SK-N-SH (cell line): ENCODE measurements around the gene BMP2K.

Source experiments
- EP300 ChIP-seq, 2 experiments: IDR thresholded peaks; 2 replicates each; pipeline versions ENCODE4 v1.4.0 to v1.6.1; 2012; ENCODE audit warnings: borderline replicate concordance in 1 of 2, low read depth in 1 of 2, low read length in 1 of 2
- EZH2phosphoT487 ChIP-seq: fragments of 200-600 bp; sonication (generic); IDR thresholded peaks from 2 replicates; pipeline ENCODE4 v1.6.1; 2017; ENCODE audit warnings: low read depth, mixed run types, mild to moderate bottlenecking, antibody characterized with exemption, moderate library complexity, borderline replicate concordance
- MEF2A ChIP-seq: IDR thresholded peaks from 2 replicates; pipeline ENCODE4 v1.4.0; 2012; ENCODE audit warnings: low read depth, borderline replicate concordance
- MXI1 ChIP-seq: IDR thresholded peaks from 2 replicates; pipeline ENCODE4 v1.6.1; 2012; ENCODE audit warnings: mild to moderate bottlenecking, low read depth, low read length, improper control_type of control experiment
- POLR2AphosphoS5 ChIP-seq: IDR thresholded peaks from 2 replicates; pipeline ENCODE4 v1.6.1; 2012; ENCODE audit warnings: low read depth, low read length
- RAD21 ChIP-seq: IDR thresholded peaks from 2 replicates; pipeline ENCODE4 v1.6.1; 2012; ENCODE audit warnings: mild to moderate bottlenecking, low read length
- TAF1 ChIP-seq: IDR thresholded peaks from 2 replicates; pipeline ENCODE4 v1.6.1; 2012; ENCODE audit warnings: low read depth, mild to moderate bottlenecking, low read length, moderate library complexity, borderline replicate concordance
- YY1 ChIP-seq: IDR thresholded peaks from 2 replicates; pipeline ENCODE4 v1.4.0; 2012; ENCODE audit warnings: low read depth, mild to moderate bottlenecking
- TF ChIP-seq, protein P1 (sequence below): fragments of 200-600 bp; sonication (generic); IDR thresholded peaks from 2 replicates; pipeline ENCODE4 v1.6.1; 2017; ENCODE audit warnings: antibody characterized with exemption, mild to moderate bottlenecking, moderate library complexity
- TF ChIP-seq, protein P2 (sequence below): IDR thresholded peaks from 2 replicates; pipeline ENCODE4 v1.6.1; 2012; ENCODE audit warnings: mild to moderate bottlenecking, low read depth, low read length, moderate library complexity

DNA sequence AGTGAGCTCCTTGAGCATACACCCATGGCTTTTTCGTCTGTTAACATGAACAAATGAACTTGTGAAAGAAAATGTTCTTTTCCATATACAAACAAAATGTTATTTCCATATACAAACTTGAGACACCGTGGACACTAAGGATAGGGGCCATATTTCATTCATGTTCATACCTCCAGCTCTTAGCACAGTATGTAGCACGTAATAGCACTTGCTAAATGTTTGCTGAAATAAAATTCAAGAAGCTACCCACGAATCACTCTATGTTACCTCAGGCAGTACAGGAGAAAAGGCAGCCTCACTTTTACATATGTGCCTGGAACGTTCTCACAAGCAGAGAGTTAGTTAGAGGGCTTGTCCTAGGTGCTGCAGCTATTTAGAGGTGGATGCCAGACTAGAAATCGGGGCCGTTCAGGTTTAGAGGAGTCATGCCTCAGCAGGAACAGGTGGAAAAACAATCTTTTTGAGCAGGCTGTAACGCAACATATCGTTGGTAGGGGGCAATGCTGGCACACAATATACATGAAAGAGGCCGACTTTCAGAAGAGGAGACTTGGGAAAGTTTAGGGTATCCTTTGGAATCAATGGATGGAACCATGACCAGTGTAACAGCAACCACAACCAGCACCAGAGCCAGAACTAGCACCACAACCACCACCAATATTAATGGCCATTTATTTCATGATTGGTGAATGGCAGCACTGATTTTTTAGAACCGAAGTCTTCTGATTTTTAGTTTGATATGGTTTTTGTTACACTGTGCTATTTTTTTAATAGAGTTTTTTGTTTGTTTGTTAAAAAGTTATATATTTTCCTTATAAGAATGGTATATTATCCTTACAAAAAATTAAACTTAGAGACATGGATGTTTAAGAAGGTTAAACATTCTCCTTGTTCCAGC is 177.9 kb downstream of the BMP2K start:
- no peak for TF ChIP-seq MXI1
- TF ChIP-seq EP300 (IDR thresholded peaks at IDR 0.05; ENCODE audit: borderline replicate concordance in 1 of 2, low read depth in 1 of 2, low read length in 1 of 2): no peak
- TF ChIP-seq, protein P1, sequence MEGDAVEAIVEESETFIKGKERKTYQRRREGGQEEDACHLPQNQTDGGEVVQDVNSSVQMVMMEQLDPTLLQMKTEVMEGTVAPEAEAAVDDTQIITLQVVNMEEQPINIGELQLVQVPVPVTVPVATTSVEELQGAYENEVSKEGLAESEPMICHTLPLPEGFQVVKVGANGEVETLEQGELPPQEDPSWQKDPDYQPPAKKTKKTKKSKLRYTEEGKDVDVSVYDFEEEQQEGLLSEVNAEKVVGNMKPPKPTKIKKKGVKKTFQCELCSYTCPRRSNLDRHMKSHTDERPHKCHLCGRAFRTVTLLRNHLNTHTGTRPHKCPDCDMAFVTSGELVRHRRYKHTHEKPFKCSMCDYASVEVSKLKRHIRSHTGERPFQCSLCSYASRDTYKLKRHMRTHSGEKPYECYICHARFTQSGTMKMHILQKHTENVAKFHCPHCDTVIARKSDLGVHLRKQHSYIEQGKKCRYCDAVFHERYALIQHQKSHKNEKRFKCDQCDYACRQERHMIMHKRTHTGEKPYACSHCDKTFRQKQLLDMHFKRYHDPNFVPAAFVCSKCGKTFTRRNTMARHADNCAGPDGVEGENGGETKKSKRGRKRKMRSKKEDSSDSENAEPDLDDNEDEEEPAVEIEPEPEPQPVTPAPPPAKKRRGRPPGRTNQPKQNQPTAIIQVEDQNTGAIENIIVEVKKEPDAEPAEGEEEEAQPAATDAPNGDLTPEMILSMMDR: peak; percentile 61
- TF ChIP-seq POLR2AphosphoS5: no peak
- TF ChIP-seq, protein P2, sequence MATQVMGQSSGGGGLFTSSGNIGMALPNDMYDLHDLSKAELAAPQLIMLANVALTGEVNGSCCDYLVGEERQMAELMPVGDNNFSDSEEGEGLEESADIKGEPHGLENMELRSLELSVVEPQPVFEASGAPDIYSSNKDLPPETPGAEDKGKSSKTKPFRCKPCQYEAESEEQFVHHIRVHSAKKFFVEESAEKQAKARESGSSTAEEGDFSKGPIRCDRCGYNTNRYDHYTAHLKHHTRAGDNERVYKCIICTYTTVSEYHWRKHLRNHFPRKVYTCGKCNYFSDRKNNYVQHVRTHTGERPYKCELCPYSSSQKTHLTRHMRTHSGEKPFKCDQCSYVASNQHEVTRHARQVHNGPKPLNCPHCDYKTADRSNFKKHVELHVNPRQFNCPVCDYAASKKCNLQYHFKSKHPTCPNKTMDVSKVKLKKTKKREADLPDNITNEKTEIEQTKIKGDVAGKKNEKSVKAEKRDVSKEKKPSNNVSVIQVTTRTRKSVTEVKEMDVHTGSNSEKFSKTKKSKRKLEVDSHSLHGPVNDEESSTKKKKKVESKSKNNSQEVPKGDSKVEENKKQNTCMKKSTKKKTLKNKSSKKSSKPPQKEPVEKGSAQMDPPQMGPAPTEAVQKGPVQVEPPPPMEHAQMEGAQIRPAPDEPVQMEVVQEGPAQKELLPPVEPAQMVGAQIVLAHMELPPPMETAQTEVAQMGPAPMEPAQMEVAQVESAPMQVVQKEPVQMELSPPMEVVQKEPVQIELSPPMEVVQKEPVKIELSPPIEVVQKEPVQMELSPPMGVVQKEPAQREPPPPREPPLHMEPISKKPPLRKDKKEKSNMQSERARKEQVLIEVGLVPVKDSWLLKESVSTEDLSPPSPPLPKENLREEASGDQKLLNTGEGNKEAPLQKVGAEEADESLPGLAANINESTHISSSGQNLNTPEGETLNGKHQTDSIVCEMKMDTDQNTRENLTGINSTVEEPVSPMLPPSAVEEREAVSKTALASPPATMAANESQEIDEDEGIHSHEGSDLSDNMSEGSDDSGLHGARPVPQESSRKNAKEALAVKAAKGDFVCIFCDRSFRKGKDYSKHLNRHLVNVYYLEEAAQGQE: no peak
- TF ChIP-seq EZH2phosphoT487: no peak
- TF ChIP-seq MEF2A: no peak
- no peak for TF ChIP-seq YY1
- peak; percentile 87 for TF ChIP-seq RAD21
- TF ChIP-seq TAF1: no peak
